Skeletal muscle cell (primary cell): Measurements from ENCODE around the gene TEX50.
"Not testable (repeated sequence)": the region's sequence is repeated elsewhere in the genome, so short reads cannot be mapped to it uniquely, and the experiment has no call there.

Source experiments
- DNase-seq: peaks from one replicate; pipeline ENCODE4 v3.0.0-alpha.2; 2010; ENCODE audit warnings: low read depth
- H3K4me3 ChIP-seq: 2 replicates; pipeline ENCODE4 v1.5.1; 2011; ENCODE audit warnings: low read depth, mild to moderate bottlenecking, control low read depth, low read length, moderate library complexity

Gene TEX50

DNA sequence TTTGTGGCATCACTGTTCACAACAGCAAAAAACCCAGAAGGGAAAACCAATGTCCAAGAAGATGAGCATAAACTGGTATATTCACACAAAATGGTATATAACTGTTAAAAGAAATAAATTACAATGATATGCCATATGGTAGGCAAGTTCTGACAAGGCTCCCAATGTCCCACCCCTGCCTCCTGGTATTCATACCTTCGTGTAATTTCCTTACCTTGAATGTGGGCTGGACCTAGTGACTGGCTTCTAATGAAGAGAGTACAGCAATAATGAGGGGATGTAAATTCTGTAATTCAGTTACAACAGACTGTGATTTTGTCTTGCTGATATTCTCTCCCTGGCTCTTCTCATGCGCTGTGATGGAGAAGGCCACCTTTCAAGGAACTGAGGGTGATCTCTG, 25.2 kb downstream of the TEX50 start:
- no peak overlapping the region for H3K4me3 ChIP-seq
- no peak for DNase-seq

DNA sequence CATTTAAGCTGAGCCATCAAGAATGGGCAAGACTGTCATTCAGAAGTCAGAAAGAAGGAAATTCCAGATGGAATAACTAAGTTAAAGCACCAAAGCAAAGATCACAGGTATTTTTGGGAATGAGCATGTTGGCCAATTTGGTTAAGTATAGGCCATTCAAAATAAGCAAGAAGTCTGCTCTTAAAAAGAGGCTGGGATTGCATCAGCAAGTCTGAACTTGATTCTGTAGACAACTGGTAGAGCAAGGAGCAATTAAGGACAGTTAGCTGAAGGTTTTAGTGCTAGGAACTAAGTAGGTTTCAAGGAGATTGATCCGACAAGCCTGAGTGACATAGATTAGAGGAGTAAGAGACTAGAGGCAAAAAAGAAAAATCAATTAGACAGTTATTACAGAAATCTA, 26.1 kb downstream of the TEX50 start:
- H3K4me3 ChIP-seq, result no peak overlapping the region
- DNase-seq, result no peak

DNA sequence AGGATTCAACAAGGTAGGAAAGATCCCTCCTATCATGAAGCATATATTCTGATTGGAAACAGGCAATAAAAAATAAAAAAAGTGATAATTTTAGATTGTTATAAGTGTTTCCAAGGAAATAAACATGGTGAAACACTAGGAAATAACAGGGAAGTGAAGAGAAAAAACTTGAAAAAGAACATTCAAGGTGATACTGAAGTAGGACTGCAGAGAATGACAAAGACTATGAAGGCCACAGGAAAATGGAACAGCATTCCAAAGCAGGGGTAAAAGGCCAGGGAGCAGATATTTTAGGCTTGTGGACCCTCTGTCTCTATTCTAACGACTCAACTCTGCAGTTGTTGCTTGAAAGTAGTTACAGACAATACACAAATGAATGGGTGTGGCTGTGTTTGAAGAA, 26.6 kb downstream of the TEX50 start:
- H3K4me3 ChIP-seq, result no peak overlapping the region
- DNase-seq, result no peak

DNA sequence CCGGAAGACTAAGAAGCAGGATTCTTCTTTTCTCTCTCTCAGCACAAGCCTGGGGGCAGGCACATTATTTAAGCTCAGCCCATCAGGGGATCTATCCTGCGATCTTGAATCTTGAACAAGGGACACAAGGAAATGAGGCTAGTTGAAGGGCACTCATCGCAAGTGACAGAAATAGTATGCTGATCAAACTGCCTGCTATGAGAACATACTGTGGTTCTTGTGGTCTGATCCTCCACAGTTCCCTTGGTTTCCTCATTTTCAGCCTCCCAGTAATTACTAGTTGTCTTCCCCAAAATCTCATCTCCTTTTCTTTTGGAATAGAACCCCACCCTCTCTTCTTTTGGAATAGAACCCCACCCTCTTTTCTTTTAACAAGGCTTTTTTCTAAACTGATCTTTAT, 28.0 kb downstream of the TEX50 start:
- H3K4me3 ChIP-seq, result no peak overlapping the region
- DNase-seq, result no peak

DNA sequence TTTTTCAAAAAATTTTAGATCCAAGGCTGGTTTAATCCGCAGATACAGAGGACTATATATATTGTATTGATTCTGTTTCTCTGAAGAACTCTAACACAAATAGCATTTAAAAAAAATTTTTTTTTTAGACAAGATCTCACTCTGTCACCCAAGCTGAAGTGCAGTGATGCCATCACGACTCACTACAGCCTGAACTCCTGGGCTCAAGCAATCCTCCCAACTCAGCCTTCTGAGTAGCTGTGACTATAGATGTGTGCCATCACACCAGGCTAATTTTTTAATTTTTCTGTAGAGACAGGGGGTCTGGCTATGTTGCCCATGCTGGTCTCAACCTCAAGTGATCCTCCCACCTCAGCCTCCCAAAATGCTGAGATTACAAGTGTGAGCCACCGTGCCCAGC, 31.5 kb downstream of the TEX50 start:
- no peak overlapping the region for H3K4me3 ChIP-seq
- peak; percentile 3 for DNase-seq

- H3K4me3 ChIP-seq, result peak within 1 kb of the TSS; percentile 53
- DNase-seq, result no peak
Observed at GRCh38 chr1:173669491-173669941, 34.4 kb downstream of the TEX50 start, which contains the start of gene ANKRD45. Gene ANKRD45, minus strand, starts transcription at chr1:173669851. Its CDS starts 10,433 bp downstream, at chr1:173659418.

DNA sequence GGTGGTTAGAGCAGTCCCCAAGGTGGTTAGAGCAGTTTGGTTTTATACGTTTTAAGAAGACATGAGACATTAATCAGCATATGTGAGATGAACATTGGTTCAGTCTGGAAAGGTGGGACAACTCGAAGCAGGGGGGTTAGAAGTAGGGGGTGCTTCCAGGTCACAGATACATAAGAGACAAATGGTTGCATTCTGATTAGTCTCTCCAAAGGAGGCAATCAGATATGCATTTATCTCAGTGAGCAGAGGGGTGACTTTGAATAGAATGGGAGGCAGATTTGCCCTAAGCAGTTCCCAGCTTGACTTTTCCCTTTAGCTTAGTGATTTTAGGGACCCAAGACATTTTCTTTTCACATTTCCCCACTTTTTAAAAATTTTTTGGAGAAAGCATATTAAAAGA, 39.4 kb downstream of the TEX50 start:
- not testable (repeated sequence) for H3K4me3 ChIP-seq, DNase-seq

GRCh38 chr1:173680152-173680551, 45.0 kb downstream of the TEX50 start:
- not testable (repeated sequence) for DNase-seq, H3K4me3 ChIP-seq

GRCh38 chr1:173682184-173682583, 47.0 kb downstream of the TEX50 start:
- no peak overlapping the region for H3K4me3 ChIP-seq
- DNase-seq, result no peak

DNA sequence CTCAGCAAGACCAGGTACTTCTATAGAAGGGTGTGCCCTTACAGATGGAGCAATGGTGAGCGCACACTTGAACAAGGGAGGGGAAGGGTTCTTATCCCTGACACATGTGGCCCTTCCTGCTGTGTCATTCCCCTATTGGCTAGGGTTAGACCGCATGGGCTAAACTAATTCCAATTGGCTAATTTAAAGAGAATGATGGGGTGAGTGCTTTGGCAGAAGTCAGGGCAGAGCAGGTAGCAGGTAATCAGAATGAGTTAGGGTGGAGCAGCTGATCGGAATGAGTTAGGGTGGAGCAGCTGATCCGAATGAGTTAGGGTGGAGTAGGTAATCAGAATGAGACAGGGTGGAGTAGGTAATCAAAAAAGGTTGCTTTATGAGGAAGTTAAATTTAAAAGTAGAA, 48.7 kb downstream of the TEX50 start:
- H3K4me3 ChIP-seq, DNase-seq: not testable (repeated sequence)

GRCh38 chr1:173685121-173685520, 50.0 kb downstream of the TEX50 start:
- H3K4me3 ChIP-seq, DNase-seq: not testable (repeated sequence)
